Activated CD4-positive, alpha-beta T cell treated with anti-CD3 and anti-CD28 coated beads for 24 hours (primary cell): ENCODE measurements around the gene GALNT9.
"Not testable (repeated sequence)": the region's sequence is repeated elsewhere in the genome, so short reads cannot be mapped to it uniquely, and the experiment has no call there.

Experiments used
- DNase-seq, 2 donors: peaks; one replicate each; pipeline ENCODE4 v3.0.0-alpha.2; 2020; ENCODE audit warnings: low read depth in 2 of 2

The GALNT9 gene

GRCh38 chr12:132358241-132359225, 29.1 kb upstream of the GALNT9 start:
- DNase-seq = not testable (repeated sequence)

GRCh38 chr12:132357623-132358186, 28.3 kb upstream of the GALNT9 start:
- DNase-seq = no peak

- no peak for DNase-seq
Measured at GRCh38 chr12:132356691-132357622, 27.6 kb upstream of the GALNT9 start.

GRCh38 chr12:132355742-132356681, 26.6 kb upstream of the GALNT9 start:
- no peak for DNase-seq

- no peak for DNase-seq
Measured at GRCh38 chr12:132354982-132355680, 25.7 kb upstream of the GALNT9 start.

- no peak for DNase-seq
Measured at GRCh38 chr12:132354211-132354981, 25.0 kb upstream of the GALNT9 start.

GRCh38 chr12:132353811-132354210, 24.4 kb upstream of the GALNT9 start:
- no peak for DNase-seq

GRCh38 chr12:132352896-132353800, 23.8 kb upstream of the GALNT9 start:
- no peak for DNase-seq

GRCh38 chr12:132351751-132352495, 22.5 kb upstream of the GALNT9 start:
- DNase-seq = no peak

GRCh38 chr12:132349501-132350131, 20.2 kb upstream of the GALNT9 start:
- DNase-seq = no peak

GRCh38 chr12:132348176-132348575, 18.8 kb upstream of the GALNT9 start:
- DNase-seq = no peak

GRCh38 chr12:132347176-132347855, 17.9 kb upstream of the GALNT9 start:
- no peak for DNase-seq

GRCh38 chr12:132346471-132347175, 17.2 kb upstream of the GALNT9 start:
- no peak for DNase-seq

- no peak for DNase-seq
Measured at GRCh38 chr12:132345561-132346200, 16.3 kb upstream of the GALNT9 start.

- DNase-seq = no peak
Measured at GRCh38 chr12:132345126-132345525, 15.7 kb upstream of the GALNT9 start.
